ENCODE results near the gene CAMTA1.

CAMTA1 gene

GRCh38 chr1:7454052-7454815 lies 669.0 kb downstream of the CAMTA1 start:
- DNase-seq, result no peak

DNA sequence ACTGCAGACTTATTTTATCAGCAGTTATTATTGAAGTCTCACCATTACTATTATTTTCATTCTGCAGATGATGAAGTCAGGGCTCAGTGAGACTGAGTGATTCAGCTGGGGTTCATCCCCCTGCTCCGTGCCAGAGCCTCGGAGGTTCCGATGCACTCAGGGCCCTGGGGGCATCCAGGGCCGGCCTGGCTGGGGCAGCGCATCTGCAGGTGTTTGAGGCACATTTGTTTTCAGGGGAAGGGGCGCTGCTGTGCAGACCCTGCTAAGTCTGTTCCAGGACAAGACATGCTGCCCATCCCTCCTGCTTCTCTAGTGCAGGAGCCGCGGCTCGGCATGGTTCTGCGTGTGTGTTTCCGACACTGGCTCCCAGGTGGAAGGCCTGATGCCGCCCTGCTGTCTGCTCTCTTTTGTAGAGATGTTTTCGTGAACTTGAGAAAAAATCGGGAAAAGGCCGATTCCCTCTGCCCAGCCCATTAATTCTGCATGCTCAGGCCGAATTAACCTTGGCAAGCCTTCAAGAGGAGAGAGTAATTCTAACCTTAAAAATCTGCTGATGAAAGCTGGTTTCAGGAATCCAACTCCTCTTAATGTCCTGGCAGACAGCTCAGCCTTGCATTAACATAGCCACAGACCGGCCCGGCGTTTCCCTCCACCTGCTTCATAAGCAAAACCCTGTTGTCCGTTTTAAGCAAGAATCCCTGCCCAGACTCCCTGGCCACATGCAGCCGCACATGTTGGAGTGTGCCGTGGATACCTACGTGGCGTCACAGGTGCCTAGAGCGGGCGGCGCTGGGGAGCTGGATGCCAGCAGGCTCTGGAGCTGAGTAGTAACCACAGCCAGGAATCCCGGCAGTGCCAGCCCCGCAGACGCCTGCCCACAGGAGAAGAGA lies 669.9 kb downstream of the CAMTA1 start:
- Mint-ChIP-seq H3K9me3 (no peaks in the 10 kb centered on the region), H3K4me3 (no peak overlapping the region), H3K36me3 (ENCODE audit: low read depth) (no peaks in the 10 kb centered on the region), H3K4me1 (ENCODE audit: low read depth) (no peaks in the 10 kb centered on the region), H3K27me3 (peaks cover 1% of the 10 kb centered on the region), H3K27ac (no peak overlapping the region)
- DNase-seq, result no peak

More at GRCh38 chr1:7454052-7454815, 669.0 kb downstream of the CAMTA1 start:
- H3K27me3 Mint-ChIP-seq, result no peaks in the 10 kb centered on the region
- H3K9me3 Mint-ChIP-seq, result no peaks in the 10 kb centered on the region
- no peaks in the 10 kb centered on the region for H3K4me1 Mint-ChIP-seq (ENCODE audit: low read depth)
- H3K4me3 Mint-ChIP-seq, result no peak overlapping the region
- no peaks in the 10 kb centered on the region for H3K36me3 Mint-ChIP-seq (ENCODE audit: low read depth)
- H3K27ac Mint-ChIP-seq, result no peak overlapping the region

GRCh38 chr1:7455796-7456721 lies 670.8 kb downstream of the CAMTA1 start:
- Mint-ChIP-seq H3K4me3 (no peak overlapping the region), H3K27ac (no peak overlapping the region)

GRCh38 chr1:7456722-7457082 lies 671.4 kb downstream of the CAMTA1 start:
- Mint-ChIP-seq H3K36me3 (ENCODE audit: low read depth) (no peaks in the 10 kb centered on the region), H3K27ac (no peak overlapping the region), H3K4me1 (ENCODE audit: low read depth) (no peaks in the 10 kb centered on the region), H3K27me3 (peaks cover 3% of the 10 kb centered on the region), H3K4me3 (no peak overlapping the region), H3K9me3 (no peaks in the 10 kb centered on the region)
- no peak for DNase-seq

More at GRCh38 chr1:7455796-7456721, 670.8 kb downstream of the CAMTA1 start:
- Mint-ChIP-seq H3K9me3 (no peaks in the 10 kb centered on the region), H3K4me1 (ENCODE audit: low read depth) (no peaks in the 10 kb centered on the region), H3K36me3 (ENCODE audit: low read depth) (no peaks in the 10 kb centered on the region), H3K27me3 (peaks cover 3% of the 10 kb centered on the region)
- no peak for DNase-seq

DNA sequence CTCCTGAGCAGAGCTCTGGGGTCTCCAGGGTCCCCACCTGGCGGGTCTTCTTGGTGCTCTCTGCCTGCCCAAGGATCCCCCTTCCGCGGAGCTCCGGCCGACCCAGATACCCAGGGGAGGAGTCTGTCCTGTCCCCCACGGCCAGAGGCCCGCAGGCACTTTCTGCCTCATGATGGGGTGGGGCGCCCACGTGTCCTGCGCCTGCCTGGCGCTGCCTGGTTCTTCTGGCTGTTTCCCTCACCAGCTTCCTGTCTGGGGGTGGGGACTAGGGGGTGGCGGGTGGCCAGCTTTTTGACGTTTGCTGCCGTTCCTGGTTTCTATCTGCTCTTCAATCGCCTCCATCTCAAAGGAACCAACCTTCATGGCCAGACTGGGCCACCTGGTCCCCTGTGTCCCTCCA lies 672.6 kb downstream of the CAMTA1 start:
- Mint-ChIP-seq H3K36me3 (ENCODE audit: low read depth) (no peaks in the 10 kb centered on the region), H3K9me3 (no peaks in the 10 kb centered on the region), H3K27ac (no peak overlapping the region), H3K27me3 (peaks cover 3% of the 10 kb centered on the region), H3K4me1 (ENCODE audit: low read depth) (no peaks in the 10 kb centered on the region), H3K4me3 (no peak overlapping the region)
- no peak for DNase-seq

- H3K4me3 Mint-ChIP-seq, result no peak overlapping the region
- H3K9me3 Mint-ChIP-seq, result no peaks in the 10 kb centered on the region
- H3K27me3 Mint-ChIP-seq, result peaks cover 3% of the 10 kb centered on the region
- H3K4me1 Mint-ChIP-seq (ENCODE audit: low read depth), result no peaks in the 10 kb centered on the region
- DNase-seq, result no peak
- no peak overlapping the region for H3K27ac Mint-ChIP-seq
- H3K36me3 Mint-ChIP-seq (ENCODE audit: low read depth), result no peaks in the 10 kb centered on the region
Observed at GRCh38 chr1:7458946-7459345, 673.7 kb downstream of the CAMTA1 start.

- Mint-ChIP-seq H3K36me3 (ENCODE audit: low read depth) (no peaks in the 10 kb centered on the region), H3K27me3 (peaks cover 3% of the 10 kb centered on the region), H3K27ac (no peak overlapping the region), H3K9me3 (no peaks in the 10 kb centered on the region), H3K4me3 (no peak overlapping the region), H3K4me1 (ENCODE audit: low read depth) (no peaks in the 10 kb centered on the region)
- DNase-seq, result no peak
Observed at GRCh38 chr1:7459914-7460313, 674.7 kb downstream of the CAMTA1 start.

DNA sequence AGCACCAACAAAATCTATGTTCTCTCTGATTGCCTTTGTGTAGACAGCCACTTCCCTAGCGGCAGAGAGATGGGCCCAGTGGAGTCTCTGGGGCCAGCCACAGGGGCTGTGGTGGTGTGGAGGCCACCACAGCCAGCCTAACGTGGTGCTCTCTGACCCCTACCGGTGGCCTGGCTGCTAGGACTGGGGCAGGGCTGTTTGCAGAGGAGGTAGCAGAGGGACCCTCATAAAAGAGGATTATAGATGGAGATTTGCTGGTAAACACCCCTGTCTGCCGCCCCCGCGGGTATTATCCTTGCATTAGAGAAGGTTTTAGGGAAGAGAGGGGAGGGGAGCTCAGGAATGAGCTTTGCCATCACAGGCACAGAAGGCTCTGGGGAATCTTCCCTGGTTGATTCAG lies 675.6 kb downstream of the CAMTA1 start:
- H3K27ac Mint-ChIP-seq, result no peak overlapping the region

DNA sequence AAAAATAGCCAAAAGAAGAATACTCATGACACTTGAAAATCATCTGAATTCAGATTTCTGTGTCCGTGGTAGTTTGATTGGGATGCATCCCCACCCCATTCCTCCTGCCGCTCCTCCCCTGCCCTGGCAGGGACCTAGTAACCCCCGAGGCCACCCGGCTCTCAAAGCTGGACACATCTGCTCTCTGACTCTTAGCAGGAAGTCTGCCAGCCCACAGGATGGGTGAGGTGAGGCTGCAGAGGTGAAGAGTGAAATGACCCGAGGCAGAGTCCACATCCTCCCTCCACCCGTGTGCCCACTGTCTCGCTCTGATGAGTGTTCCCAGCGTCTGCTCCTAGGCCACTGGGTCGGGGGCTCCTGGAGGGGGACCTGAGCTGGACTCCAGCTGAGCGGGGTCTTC lies 677.4 kb downstream of the CAMTA1 start:
- no peaks in the 10 kb centered on the region for H3K4me1 Mint-ChIP-seq (ENCODE audit: low read depth)
- DNase-seq, result no peak
- H3K9me3 Mint-ChIP-seq, result no peaks in the 10 kb centered on the region
- peaks cover 3% of the 10 kb centered on the region for H3K27me3 Mint-ChIP-seq
- H3K4me3 Mint-ChIP-seq, result no peak overlapping the region
- no peaks in the 10 kb centered on the region for H3K36me3 Mint-ChIP-seq (ENCODE audit: low read depth)
- H3K27ac Mint-ChIP-seq, result no peak overlapping the region

More for the DNA sequence above, 675.6 kb downstream of the CAMTA1 start:
- H3K4me1 Mint-ChIP-seq (ENCODE audit: low read depth), result no peaks in the 10 kb centered on the region
- H3K36me3 Mint-ChIP-seq (ENCODE audit: low read depth), result no peaks in the 10 kb centered on the region
- no peak for DNase-seq
- no peak overlapping the region for H3K4me3 Mint-ChIP-seq
- peaks cover 3% of the 10 kb centered on the region for H3K27me3 Mint-ChIP-seq
- no peaks in the 10 kb centered on the region for H3K9me3 Mint-ChIP-seq

DNA sequence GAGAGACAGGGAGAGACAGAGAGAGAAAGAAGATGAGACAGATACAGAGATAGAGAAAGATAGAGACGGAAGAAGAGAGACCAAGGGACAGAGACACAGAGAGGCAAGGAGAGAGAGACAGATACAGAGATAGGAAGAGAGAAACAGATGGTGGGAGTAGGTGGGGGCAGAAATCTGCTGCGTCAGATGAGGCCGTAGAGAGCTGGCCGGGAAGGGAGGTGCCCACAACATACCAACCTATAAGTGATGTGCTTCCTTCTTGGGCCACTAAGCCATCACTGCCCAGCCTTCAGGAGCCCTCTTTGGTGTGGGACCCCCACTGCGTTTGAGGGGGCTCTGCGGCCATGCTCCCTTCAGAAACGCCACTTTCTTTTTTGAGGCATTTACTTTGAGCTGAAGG lies 678.3 kb downstream of the CAMTA1 start:
- no peaks in the 10 kb centered on the region for H3K4me1 Mint-ChIP-seq (ENCODE audit: low read depth)
- DNase-seq, result no peak
- no peaks in the 10 kb centered on the region for H3K36me3 Mint-ChIP-seq (ENCODE audit: low read depth)
- no peak overlapping the region for H3K4me3 Mint-ChIP-seq
- H3K9me3 Mint-ChIP-seq, result no peaks in the 10 kb centered on the region
- no peak overlapping the region for H3K27ac Mint-ChIP-seq
- peaks cover 3% of the 10 kb centered on the region for H3K27me3 Mint-ChIP-seq

DNA sequence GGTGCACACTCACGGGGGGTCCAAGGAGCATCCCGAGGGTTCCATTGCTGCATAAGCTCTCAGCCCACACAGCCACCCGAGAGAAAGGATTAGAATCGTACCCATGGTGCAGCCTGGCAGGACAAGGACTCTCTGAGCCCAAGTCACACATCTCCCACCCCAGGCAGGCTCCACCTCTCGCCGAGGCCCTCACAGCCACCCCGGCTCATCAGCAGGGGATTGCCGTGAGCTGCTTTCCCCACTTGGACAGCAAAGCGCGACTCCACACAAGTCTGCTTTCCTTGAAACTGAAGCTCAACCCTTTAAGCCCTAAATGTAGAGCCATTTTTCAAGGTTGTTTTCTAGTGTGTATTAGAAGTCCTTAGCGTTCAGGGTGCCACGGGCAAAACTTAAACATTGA lies 679.5 kb downstream of the CAMTA1 start:
- no peak overlapping the region for H3K4me3 Mint-ChIP-seq
- no peaks in the 10 kb centered on the region for H3K4me1 Mint-ChIP-seq (ENCODE audit: low read depth)
- no peak overlapping the region for H3K27ac Mint-ChIP-seq
- H3K27me3 Mint-ChIP-seq, result peaks cover 3% of the 10 kb centered on the region
- H3K36me3 Mint-ChIP-seq (ENCODE audit: low read depth), result no peaks in the 10 kb centered on the region
- no peak for DNase-seq
- H3K9me3 Mint-ChIP-seq, result no peaks in the 10 kb centered on the region

- Mint-ChIP-seq H3K27me3 (no peaks in the 10 kb centered on the region), H3K4me3 (no peak overlapping the region), H3K4me1 (ENCODE audit: low read depth) (no peaks in the 10 kb centered on the region), H3K27ac (no peak overlapping the region), H3K36me3 (ENCODE audit: low read depth) (no peaks in the 10 kb centered on the region), H3K9me3 (no peaks in the 10 kb centered on the region)
- no peak for DNase-seq
Observed at GRCh38 chr1:7467476-7468175, 682.4 kb downstream of the CAMTA1 start.

DNA sequence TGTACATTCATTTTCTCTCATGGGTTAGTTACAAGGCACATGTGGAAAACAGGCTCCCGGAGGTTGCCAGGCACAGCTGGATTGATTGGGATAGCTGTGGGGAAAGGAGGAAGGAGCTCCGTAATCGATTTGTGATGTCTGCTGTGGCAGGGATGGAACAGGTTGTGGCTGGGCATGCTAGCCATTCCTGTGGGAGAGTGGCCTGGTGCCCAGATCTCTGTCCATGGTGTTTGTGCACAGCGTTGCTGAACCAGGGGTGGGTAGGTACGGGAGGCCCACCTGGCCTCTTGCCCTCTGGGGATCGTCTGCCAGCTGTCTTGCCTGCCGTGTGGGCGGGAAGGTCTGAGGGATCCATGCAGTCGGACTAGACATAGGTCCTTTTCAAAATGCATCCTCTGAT lies 683.0 kb downstream of the CAMTA1 start:
- Mint-ChIP-seq H3K27me3 (no peaks in the 10 kb centered on the region), H3K4me1 (ENCODE audit: low read depth) (no peaks in the 10 kb centered on the region), H3K4me3 (no peak overlapping the region), H3K27ac (no peak overlapping the region), H3K36me3 (ENCODE audit: low read depth) (no peaks in the 10 kb centered on the region), H3K9me3 (no peaks in the 10 kb centered on the region)
- no peak for DNase-seq
